ENCODE measurements around the gene XAB2. TPM values are rescaled to one million over a fixed set of nuclear protein-coding genes. Genes with fewer than 3 reads are reported as not detected.

XAB2 gene
- total RNA-seq, 4 donors from 2014 or later = 27.8 to 123 (median 57.3) TPM

DNA sequence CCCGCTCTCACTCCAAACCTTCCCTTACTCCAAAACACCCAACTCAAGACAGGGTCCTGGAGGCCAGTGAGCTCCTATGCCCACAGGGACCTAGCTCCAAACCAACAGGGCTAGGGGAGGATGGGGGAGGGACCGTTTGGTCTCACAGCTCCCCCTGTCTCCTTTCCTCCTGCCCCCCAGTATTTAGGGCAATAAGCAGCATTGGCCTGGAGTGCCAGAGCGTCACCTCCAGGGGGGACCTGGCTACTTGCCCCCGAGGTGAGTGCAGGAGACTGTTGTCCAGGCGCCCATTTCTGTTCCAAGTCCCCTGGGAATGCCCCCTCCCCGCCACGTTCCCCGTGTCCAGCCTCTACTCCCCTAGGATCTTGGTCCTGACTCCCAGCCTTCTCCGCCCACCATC lies 40.3 kb upstream of the XAB2 start:
- no peak overlapping the region for H3K27ac ChIP-seq
- DNase-seq = no peak
- TF ChIP-seq POLR2AphosphoS5 (IDR thresholded peaks at IDR 0.05) (no peak), CTCF (IDR thresholded peaks at IDR 0.05) (no peak), POLR2A (IDR thresholded peaks at IDR 0.05) (no peak), EP300 (IDR thresholded peaks at IDR 0.05; ENCODE audit: low read depth) (no peak)
- H3K4me1 ChIP-seq = peaks cover 0 to 3% (median 0%) of the 10 kb centered on the region in 4 donors
- no peaks in the 10 kb centered on the region for H3K36me3 ChIP-seq
- in situ Hi-C loops (cut with MboI; ENCODE audit: low pct_ligation_motif_present in 1 of 4, low pct_unique_long_range_greater_than_20kb in 1 of 4, low sequenced_read_pairs in 3 of 4) = loop anchor here in 2 of 4 donors (25.0 kb wide), 2 partner anchors 143 to 307 kb away; no protein-coding TSS in a partner anchor
- H3K27me3 ChIP-seq = peaks cover 25% of the 10 kb centered on the region
- intact Hi-C loops (cut with DNase I; ENCODE audit: low total_unique reads) = no loop called here
- H3K9me3 ChIP-seq = no peaks in the 10 kb centered on the region
- no peak overlapping the region for H3K4me3 ChIP-seq
- 38 to 100% methylated on average over 1 to 9 of the region's 9 CpGs for WGBS, 2 donors (ENCODE audit: low coverage in 1 of 2)

GRCh38 chr19:7668842-7669241 lies 39.5 kb upstream of the XAB2 start, which contains the start of gene RETN:
Gene RETN, plus strand, starts transcription at chr19:7669049. Its CDS starts 278 bp downstream, at chr19:7669327.
- H3K36me3 ChIP-seq = no peaks in the 10 kb centered on the region
- DNase-seq = no peak
- intact Hi-C loops (cut with DNase I; ENCODE audit: low total_unique reads) = no loop called here
- H3K4me3 ChIP-seq = no peak within 1 kb of the TSS
- H3K9me3 ChIP-seq = no peaks in the 10 kb centered on the region
- H3K27ac ChIP-seq = no peak within 1 kb of the TSS
- 79% methylated on average over 7 of the region's 9 CpGs; no CpG with 5 or more reads in 1 of the 2 donors for WGBS, 2 donors (ENCODE audit: low coverage in 1 of 2)
- TF ChIP-seq CTCF (IDR thresholded peaks at IDR 0.05) (no peak), POLR2AphosphoS5 (IDR thresholded peaks at IDR 0.05) (no peak), POLR2A (IDR thresholded peaks at IDR 0.05) (no peak), EP300 (IDR thresholded peaks at IDR 0.05; ENCODE audit: low read depth) (no peak)
- peaks cover 25% of the 10 kb centered on the region for H3K27me3 ChIP-seq
- in situ Hi-C loops (cut with MboI; ENCODE audit: low pct_ligation_motif_present in 1 of 4, low pct_unique_long_range_greater_than_20kb in 1 of 4, low sequenced_read_pairs in 3 of 4) = loop anchor here in 2 of 4 donors (25.0 kb wide), 2 partner anchors 143 to 307 kb away; no protein-coding TSS in a partner anchor
- H3K4me1 ChIP-seq = no peaks in the 10 kb centered on the region

GRCh38 chr19:7665076-7665475 lies 35.7 kb upstream of the XAB2 start:
- in situ Hi-C loops (cut with MboI; ENCODE audit: low pct_ligation_motif_present in 1 of 4, low pct_unique_long_range_greater_than_20kb in 1 of 4, low sequenced_read_pairs in 3 of 4) = loop anchor here in 2 of 4 donors (25.0 kb wide), 2 partner anchors 147 to 303 kb away; no protein-coding TSS in a partner anchor

DNA sequence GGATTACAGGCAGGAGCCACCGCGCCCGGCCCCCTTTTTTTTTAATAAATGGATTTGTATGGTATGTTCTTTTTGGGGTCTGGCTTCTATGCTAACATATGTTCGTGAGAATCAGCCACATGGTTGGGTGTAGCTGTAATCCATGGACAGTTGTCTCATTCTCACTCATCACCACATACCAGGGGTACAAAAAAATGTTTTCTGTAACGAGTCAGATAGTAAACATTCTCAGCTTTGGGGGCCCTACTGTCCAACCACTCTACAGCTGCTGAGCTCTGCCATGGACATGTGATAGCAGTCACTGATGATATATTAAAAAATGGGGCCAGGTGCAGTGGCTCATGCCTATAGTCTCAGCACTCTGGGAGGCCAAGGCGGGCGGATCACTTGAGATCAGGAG lies 34.4 kb upstream of the XAB2 start:
- Histone ChIP-seq H3K4me1 (no peaks in the 10 kb centered on the region), H3K27ac (no peak overlapping the region), H3K27me3 (peaks cover 5% of the 10 kb centered on the region), H3K36me3 (no peaks in the 10 kb centered on the region), H3K4me3 (no peak overlapping the region), H3K9me3 (no peaks in the 10 kb centered on the region)
- intact Hi-C loops (cut with DNase I; ENCODE audit: low total_unique reads) (no loop called here), in situ Hi-C loops (cut with MboI; ENCODE audit: low pct_ligation_motif_present in 1 of 4, low pct_unique_long_range_greater_than_20kb in 1 of 4, low sequenced_read_pairs in 3 of 4) (loop anchor here in 2 of 4 donors (25.0 kb wide), 2 partner anchors 149 to 301 kb away; no protein-coding TSS in a partner anchor)
- TF ChIP-seq CTCF (IDR thresholded peaks at IDR 0.05) (no peak), POLR2A (IDR thresholded peaks at IDR 0.05) (no peak), EP300 (IDR thresholded peaks at IDR 0.05; ENCODE audit: low read depth) (no peak), POLR2AphosphoS5 (IDR thresholded peaks at IDR 0.05) (no peak)
- WGBS, 2 donors (ENCODE audit: low coverage in 1 of 2) = 70 to 80% methylated on average over 4 to 7 of the region's 7 CpGs
- DNase-seq = no peak

More at GRCh38 chr19:7665076-7665475, 35.7 kb upstream of the XAB2 start:
- no peak for DNase-seq
- H3K27ac ChIP-seq = no peak overlapping the region
- H3K36me3 ChIP-seq = no peaks in the 10 kb centered on the region
- no peaks in the 10 kb centered on the region for H3K9me3 ChIP-seq
- intact Hi-C loops (cut with DNase I; ENCODE audit: low total_unique reads) = no loop called here
- H3K27me3 ChIP-seq = peaks cover 17% of the 10 kb centered on the region
- no peak overlapping the region for H3K4me3 ChIP-seq
- 40 to 48% methylated on average over 4 of the region's 4 CpGs for WGBS, 2 donors (ENCODE audit: low coverage in 1 of 2)
- no peak for TF ChIP-seq POLR2AphosphoS5 (IDR thresholded peaks at IDR 0.05)
- TF ChIP-seq POLR2A (IDR thresholded peaks at IDR 0.05) = no peak
- no peak for TF ChIP-seq CTCF (IDR thresholded peaks at IDR 0.05)
- no peak for TF ChIP-seq EP300 (IDR thresholded peaks at IDR 0.05; ENCODE audit: low read depth)
- no peaks in the 10 kb centered on the region for H3K4me1 ChIP-seq

Measured in transverse colon (tissue), 4 donors.